Cardiac fibroblast (primary cell): Measurements from ENCODE around the gene ZBTB46.

Source experiments
- DNase-seq, 2 donors: peaks; one replicate each; pipeline versions ENCODE4 v3.0.0 to v3.0.0-alpha.2; 2010; ENCODE audit warnings: low read depth in 2 of 2
- H3K4me3 ChIP-seq, 2 donors: replicated peaks in 1 of 2; 1 replicate in 1 of 2; 2 replicates in 1 of 2; pipeline ENCODE4 v1.5.1; 2011; ENCODE audit warnings: low read depth in 2 of 2, low read length in 2 of 2, mild to moderate bottlenecking in 2 of 2, moderate library complexity in 1 of 2
- CTCF ChIP-seq: IDR thresholded peaks from one replicate; pipeline ENCODE4 v1.5.1; 2011; ENCODE audit warnings: low read depth, mild to moderate bottlenecking, low read length, inconsistent platforms

Gene ZBTB46

GRCh38 chr20:63701329-63702035 lies 129.6 kb downstream of the ZBTB46 start:
- no peak overlapping the region for H3K4me3 ChIP-seq
- no peak for TF ChIP-seq CTCF
- DNase-seq = no peak

- no peak for TF ChIP-seq CTCF
- no peak overlapping the region for H3K4me3 ChIP-seq
- no peak for DNase-seq
These were observed 130.1 kb downstream of the ZBTB46 start for GRCh38 chr20:63701051-63701328.

- no peak overlapping the region for H3K4me3 ChIP-seq
- no peak for TF ChIP-seq CTCF
- DNase-seq = no peak
These were observed 130.6 kb downstream of the ZBTB46 start for GRCh38 chr20:63700199-63701050.

- H3K4me3 ChIP-seq = no peak overlapping the region
- TF ChIP-seq CTCF = no peak
- DNase-seq = no peak
These were observed 131.4 kb downstream of the ZBTB46 start for GRCh38 chr20:63699466-63700198.

GRCh38 chr20:63698739-63699465 lies 132.2 kb downstream of the ZBTB46 start:
- DNase-seq = peak; percentile 86 to 95
- peak overlapping the region in 1 of 2 donors; percentile 18 for H3K4me3 ChIP-seq
- TF ChIP-seq CTCF = no peak

- TF ChIP-seq CTCF = no peak
- DNase-seq = no peak
- no peak overlapping the region for H3K4me3 ChIP-seq
These were observed 133.1 kb downstream of the ZBTB46 start for GRCh38 chr20:63697868-63698545.
